BE2C (cell line): Measurements from ENCODE around the gene PROM1.
A peak's percentile ranks its signal among the peaks of the same experiment; 100 is the strongest.

Experiments used
- DNase-seq: peaks from one replicate; pipeline ENCODE4 v3.0.0-alpha.2; 2020
- H3K27me3 ChIP-seq: fragments of 250-450 bp; sonication (Bioruptor Pico); 2 replicates; pipeline ENCODE4 v1.5.1; 2020; ENCODE audit warnings: mild to moderate bottlenecking
- H3K36me3 ChIP-seq: fragments of 250-450 bp; sonication (Bioruptor Pico); 2 replicates; pipeline ENCODE4 v1.5.1; 2020; ENCODE audit warnings: mild to moderate bottlenecking
- H3K4me1 ChIP-seq: fragments of 250-450 bp; sonication (Bioruptor Pico); 2 replicates; pipeline ENCODE4 v1.5.1; 2020
- H3K4me3 ChIP-seq: 2 replicates; pipeline ENCODE4 v1.5.1; 2011; ENCODE audit warnings: low read depth, low read length
- H3K9me3 ChIP-seq: fragments of 250-450 bp; sonication (Bioruptor Pico); 2 replicates; pipeline ENCODE4 v1.5.1; 2020
- TF ChIP-seq, protein P1 (sequence below): IDR thresholded peaks from 2 replicates; pipeline ENCODE4 v1.5.1; 2012; ENCODE audit warnings: mild to moderate bottlenecking, low read depth, low read length

Gene PROM1

DNA sequence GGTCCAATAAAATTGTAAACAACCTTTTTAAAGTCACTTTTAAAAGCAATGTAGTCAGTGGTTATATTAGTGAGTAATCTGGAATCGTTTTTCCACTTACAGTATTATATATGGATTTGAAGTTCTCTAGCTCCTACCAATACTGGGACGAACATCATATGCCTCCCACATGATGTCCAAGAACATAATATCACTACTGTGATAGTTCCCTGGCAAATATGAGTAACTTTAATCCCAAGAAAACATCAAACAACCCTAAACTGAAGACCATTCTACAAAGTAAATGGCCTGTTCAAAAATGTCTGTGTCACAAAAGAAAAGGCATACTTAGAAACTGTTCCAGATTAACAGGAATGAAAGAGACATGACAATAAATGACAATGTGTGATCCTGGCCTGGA lies 67.3 kb downstream of the PROM1 start:
- no peak overlapping the region for H3K4me3 ChIP-seq
- TF ChIP-seq, protein P1, sequence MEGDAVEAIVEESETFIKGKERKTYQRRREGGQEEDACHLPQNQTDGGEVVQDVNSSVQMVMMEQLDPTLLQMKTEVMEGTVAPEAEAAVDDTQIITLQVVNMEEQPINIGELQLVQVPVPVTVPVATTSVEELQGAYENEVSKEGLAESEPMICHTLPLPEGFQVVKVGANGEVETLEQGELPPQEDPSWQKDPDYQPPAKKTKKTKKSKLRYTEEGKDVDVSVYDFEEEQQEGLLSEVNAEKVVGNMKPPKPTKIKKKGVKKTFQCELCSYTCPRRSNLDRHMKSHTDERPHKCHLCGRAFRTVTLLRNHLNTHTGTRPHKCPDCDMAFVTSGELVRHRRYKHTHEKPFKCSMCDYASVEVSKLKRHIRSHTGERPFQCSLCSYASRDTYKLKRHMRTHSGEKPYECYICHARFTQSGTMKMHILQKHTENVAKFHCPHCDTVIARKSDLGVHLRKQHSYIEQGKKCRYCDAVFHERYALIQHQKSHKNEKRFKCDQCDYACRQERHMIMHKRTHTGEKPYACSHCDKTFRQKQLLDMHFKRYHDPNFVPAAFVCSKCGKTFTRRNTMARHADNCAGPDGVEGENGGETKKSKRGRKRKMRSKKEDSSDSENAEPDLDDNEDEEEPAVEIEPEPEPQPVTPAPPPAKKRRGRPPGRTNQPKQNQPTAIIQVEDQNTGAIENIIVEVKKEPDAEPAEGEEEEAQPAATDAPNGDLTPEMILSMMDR = no peak
- H3K36me3 ChIP-seq = no peaks in the 10 kb centered on the region
- H3K4me1 ChIP-seq = no peaks in the 10 kb centered on the region
- no peaks in the 10 kb centered on the region; the same call in 1 of the 2 replicates for H3K9me3 ChIP-seq
- no peaks in the 10 kb centered on the region for H3K27me3 ChIP-seq
- no peak for DNase-seq

DNA sequence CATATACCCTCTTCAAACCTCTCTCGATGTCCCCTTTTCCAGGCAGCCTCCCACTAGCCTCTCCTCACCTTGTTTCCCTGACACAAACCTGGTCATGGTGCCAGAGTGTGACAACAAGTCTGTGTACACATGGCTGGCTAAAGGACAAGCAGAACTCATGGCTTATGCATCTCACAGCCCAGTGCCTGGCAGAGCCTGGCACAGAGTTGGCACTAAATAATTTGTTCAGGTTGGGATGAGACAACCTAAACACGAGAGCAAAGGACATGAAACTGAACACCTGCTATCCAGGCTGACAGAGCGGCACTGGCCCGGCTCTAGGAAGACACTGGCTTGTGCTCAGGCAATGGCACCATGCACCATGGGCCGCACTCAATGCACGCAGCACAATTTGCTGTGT lies 72.7 kb downstream of the PROM1 start:
- TF ChIP-seq, protein P1 = no peak
- H3K4me1 ChIP-seq = peaks cover 27% of the 10 kb centered on the region
- DNase-seq = no peak
- no peak overlapping the region for H3K4me3 ChIP-seq
- no peaks in the 10 kb centered on the region for H3K27me3 ChIP-seq
- no peaks in the 10 kb centered on the region; the same call in 1 of the 2 replicates for H3K9me3 ChIP-seq
- no peaks in the 10 kb centered on the region for H3K36me3 ChIP-seq

- H3K9me3 ChIP-seq = no peaks in the 10 kb centered on the region
- H3K36me3 ChIP-seq = no peaks in the 10 kb centered on the region
- no peaks in the 10 kb centered on the region for H3K27me3 ChIP-seq
- H3K4me1 ChIP-seq = peaks cover 27% of the 10 kb centered on the region
- TF ChIP-seq, protein P1 = no peak
- no peak for DNase-seq
- no peak overlapping the region for H3K4me3 ChIP-seq
Observed at GRCh38 chr4:16009153-16009552, 74.7 kb downstream of the PROM1 start.

- TF ChIP-seq, protein P1 = no peak
- Histone ChIP-seq H3K27me3 (no peaks in the 10 kb centered on the region), H3K36me3 (no peaks in the 10 kb centered on the region), H3K9me3 (no peaks in the 10 kb centered on the region), H3K4me1 (peaks cover 27% of the 10 kb centered on the region), H3K4me3 (no peak overlapping the region)
- peak; percentile 38 for DNase-seq
Observed at GRCh38 chr4:16007471-16008095, 76.2 kb downstream of the PROM1 start.

- Histone ChIP-seq H3K4me3 (no peak overlapping the region), H3K9me3 (no peaks in the 10 kb centered on the region), H3K27me3 (no peaks in the 10 kb centered on the region), H3K4me1 (peaks cover 27% of the 10 kb centered on the region), H3K36me3 (no peaks in the 10 kb centered on the region)
- TF ChIP-seq, protein P1 = no peak
- DNase-seq = no peak
Observed at GRCh38 chr4:16006771-16007446, 76.9 kb downstream of the PROM1 start.

GRCh38 chr4:16005676-16006075 lies 78.1 kb downstream of the PROM1 start:
- H3K27me3 ChIP-seq = no peaks in the 10 kb centered on the region
- H3K36me3 ChIP-seq = no peaks in the 10 kb centered on the region
- no peak for DNase-seq
- TF ChIP-seq, protein P1 = no peak
- peaks cover 30% of the 10 kb centered on the region for H3K4me1 ChIP-seq
- no peaks in the 10 kb centered on the region for H3K9me3 ChIP-seq
- no peak overlapping the region for H3K4me3 ChIP-seq
